ENCODE measurements around the gene OTOP2.
A peak's percentile ranks its signal among the peaks of the same experiment; 100 is the strongest.
"Not testable (repeated sequence)": the region's sequence is repeated elsewhere in the genome, so short reads cannot be mapped to it uniquely, and the experiment has no call there.

The OTOP2 gene

GRCh38 chr17:74962622-74963394 is 38.7 kb downstream of the OTOP2 start:
- H3K9me3 ChIP-seq (ENCODE audit: control insufficient read depth, insufficient read depth, low read length): no peaks in the 10 kb centered on the region
- no CpG with 5 or more reads among the region's 18 CpGs for WGBS (ENCODE audit: insufficient coverage, insufficient read length)

DNA sequence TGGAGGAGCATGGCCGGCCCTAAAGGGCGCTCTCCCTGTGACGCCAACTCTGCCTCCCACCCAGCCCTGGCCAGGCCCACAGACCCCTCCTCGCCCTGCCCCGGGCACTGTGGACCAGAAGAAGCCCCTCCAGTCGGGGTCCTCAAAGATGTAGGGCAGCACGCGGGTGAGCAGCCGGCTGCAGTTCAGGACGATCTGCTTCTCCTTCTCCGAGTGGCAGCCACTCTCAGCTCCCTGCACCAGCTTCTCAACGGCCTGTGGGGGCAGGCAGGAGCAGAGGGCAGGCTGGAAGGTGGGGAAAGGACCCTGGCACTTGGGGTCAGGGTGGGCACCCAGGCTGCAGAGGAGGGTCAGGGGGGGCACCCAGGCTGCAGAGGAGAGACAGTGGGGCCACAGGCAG is 39.6 kb downstream of the OTOP2 start:
- no CpG with 5 or more reads among the region's 12 CpGs for WGBS (ENCODE audit: insufficient coverage, insufficient read length)
- no peak overlapping the region for H3K4me3 ChIP-seq (ENCODE audit: low read length)
- no peak overlapping the region for H3K27ac ChIP-seq (ENCODE audit: low read length)
- no peaks in the 10 kb centered on the region for H3K27me3 ChIP-seq (ENCODE audit: control insufficient read depth, insufficient read depth, low read length)
- DNase-seq (ENCODE audit: low read depth, low spot score): no peak
- H3K9me3 ChIP-seq (ENCODE audit: control insufficient read depth, insufficient read depth, low read length): no peaks in the 10 kb centered on the region
- H3K36me3 ChIP-seq (ENCODE audit: control insufficient read depth, insufficient read depth, low read length): no peaks in the 10 kb centered on the region
- H3K4me1 ChIP-seq (ENCODE audit: control insufficient read depth, insufficient read depth, low read length): peaks cover 6% of the 10 kb centered on the region

More at GRCh38 chr17:74962622-74963394, 38.7 kb downstream of the OTOP2 start:
- no peak overlapping the region for H3K27ac ChIP-seq (ENCODE audit: low read length)
- no peak overlapping the region for H3K4me3 ChIP-seq (ENCODE audit: low read length)
- H3K36me3 ChIP-seq (ENCODE audit: control insufficient read depth, insufficient read depth, low read length): no peaks in the 10 kb centered on the region
- no peaks in the 10 kb centered on the region for H3K27me3 ChIP-seq (ENCODE audit: control insufficient read depth, insufficient read depth, low read length)
- no peak for DNase-seq (ENCODE audit: low read depth, low spot score)
- peaks cover 2% of the 10 kb centered on the region; the same call in 1 of the 2 replicates for H3K4me1 ChIP-seq (ENCODE audit: control insufficient read depth, insufficient read depth, low read length)

DNA sequence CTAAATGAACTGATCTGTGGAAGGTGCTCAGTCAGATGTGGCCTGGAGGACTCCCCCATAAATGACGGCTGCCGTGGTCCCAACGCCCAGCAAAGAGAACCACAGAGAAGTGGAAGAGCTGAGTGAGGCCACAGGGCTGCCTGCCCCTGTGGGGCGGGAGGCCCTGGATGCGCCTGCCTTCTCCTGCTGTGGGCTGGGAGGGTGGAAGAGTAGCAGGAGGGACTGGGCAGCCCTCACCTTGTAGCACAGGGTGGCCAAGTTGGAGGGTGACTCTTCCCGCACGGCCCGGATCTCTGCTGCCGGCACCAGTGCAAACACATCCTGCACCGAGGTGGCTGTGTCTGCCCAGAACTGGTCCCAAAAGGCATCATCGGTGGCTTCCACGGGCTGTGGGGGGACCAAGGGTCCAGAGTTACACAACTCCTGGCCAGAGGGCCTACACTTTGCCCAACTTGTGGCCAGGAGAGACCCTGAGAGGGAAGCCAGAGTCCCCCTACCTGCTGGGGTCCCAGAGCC is 40.2 kb downstream of the OTOP2 start:
- Histone ChIP-seq H3K27me3 (ENCODE audit: control insufficient read depth, insufficient read depth, low read length) (no peaks in the 10 kb centered on the region), H3K36me3 (ENCODE audit: control insufficient read depth, insufficient read depth, low read length) (no peaks in the 10 kb centered on the region), H3K4me3 (ENCODE audit: low read length) (no peak overlapping the region), H3K9me3 (ENCODE audit: control insufficient read depth, insufficient read depth, low read length) (no peaks in the 10 kb centered on the region), H3K4me1 (ENCODE audit: control insufficient read depth, insufficient read depth, low read length) (peaks cover 7% of the 10 kb centered on the region), H3K27ac (ENCODE audit: low read length) (no peak overlapping the region)
- no CpG with 5 or more reads among the region's 12 CpGs for WGBS (ENCODE audit: insufficient coverage, insufficient read length)
- no peak for DNase-seq (ENCODE audit: low read depth, low spot score)

- WGBS (ENCODE audit: insufficient coverage, insufficient read length): no CpG with 5 or more reads among the region's 14 CpGs
- Histone ChIP-seq H3K27me3 (ENCODE audit: control insufficient read depth, insufficient read depth, low read length) (no peaks in the 10 kb centered on the region), H3K4me1 (ENCODE audit: control insufficient read depth, insufficient read depth, low read length) (peaks cover 7% of the 10 kb centered on the region), H3K9me3 (ENCODE audit: control insufficient read depth, insufficient read depth, low read length) (no peaks in the 10 kb centered on the region), H3K36me3 (ENCODE audit: control insufficient read depth, insufficient read depth, low read length) (no peaks in the 10 kb centered on the region), H3K27ac (ENCODE audit: low read length) (no peak overlapping the region), H3K4me3 (ENCODE audit: low read length) (no peak overlapping the region)
- DNase-seq (ENCODE audit: low read depth, low spot score): no peak
These were observed 41.0 kb downstream of the OTOP2 start for GRCh38 chr17:74964988-74965622.

- no peak overlapping the region for H3K27ac ChIP-seq (ENCODE audit: low read length)
- H3K27me3 ChIP-seq (ENCODE audit: control insufficient read depth, insufficient read depth, low read length): peaks cover 13% of the 10 kb centered on the region
- no peak overlapping the region for H3K4me3 ChIP-seq (ENCODE audit: low read length)
- H3K9me3 ChIP-seq (ENCODE audit: control insufficient read depth, insufficient read depth, low read length): no peaks in the 10 kb centered on the region
- DNase-seq (ENCODE audit: low read depth, low spot score): no peak
- WGBS (ENCODE audit: insufficient coverage, insufficient read length): no CpG with 5 or more reads among the region's 5 CpGs
- no peaks in the 10 kb centered on the region for H3K36me3 ChIP-seq (ENCODE audit: control insufficient read depth, insufficient read depth, low read length)
- peaks cover 7% of the 10 kb centered on the region; the same call in 1 of the 2 replicates for H3K4me1 ChIP-seq (ENCODE audit: control insufficient read depth, insufficient read depth, low read length)
These were observed 44.3 kb downstream of the OTOP2 start for GRCh38 chr17:74968361-74968780.

DNA sequence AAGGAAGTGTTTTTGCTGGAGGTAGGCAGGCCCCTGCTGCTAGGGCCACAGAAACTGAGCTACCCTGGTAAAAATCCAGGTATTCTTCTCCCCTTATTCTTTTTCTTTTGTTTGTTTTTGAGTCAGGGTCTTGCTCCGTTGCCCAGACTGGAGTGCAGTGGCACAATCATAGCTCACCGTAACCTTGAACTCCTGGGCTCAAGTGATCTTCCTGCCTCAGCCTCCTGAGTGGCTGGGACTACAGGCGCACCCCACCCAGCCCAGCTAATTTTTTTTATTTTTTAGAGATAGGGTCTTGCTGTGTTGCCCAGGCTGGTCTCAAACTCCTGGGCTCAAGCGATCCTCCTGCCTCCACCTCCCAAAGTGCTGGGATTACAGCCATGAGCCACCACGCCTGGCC is 45.4 kb downstream of the OTOP2 start:
- not testable (repeated sequence) for H3K4me3 ChIP-seq (ENCODE audit: low read length); H3K9me3 ChIP-seq (ENCODE audit: control insufficient read depth, insufficient read depth, low read length); H3K36me3 ChIP-seq (ENCODE audit: control insufficient read depth, insufficient read depth, low read length); H3K27ac ChIP-seq (ENCODE audit: low read length); H3K4me1 ChIP-seq (ENCODE audit: control insufficient read depth, insufficient read depth, low read length); DNase-seq (ENCODE audit: low read depth, low spot score)
- WGBS (ENCODE audit: insufficient coverage, insufficient read length): no CpG with 5 or more reads among the region's 5 CpGs
- H3K27me3 ChIP-seq (ENCODE audit: control insufficient read depth, insufficient read depth, low read length): peaks cover 16% of the 10 kb centered on the region

- no CpG with 5 or more reads among the region's 3 CpGs for WGBS (ENCODE audit: insufficient coverage, insufficient read length)
- H3K27ac ChIP-seq (ENCODE audit: low read length): no peak overlapping the region
- H3K4me1 ChIP-seq (ENCODE audit: control insufficient read depth, insufficient read depth, low read length): peaks cover 7% of the 10 kb centered on the region; the same call in 1 of the 2 replicates
- DNase-seq (ENCODE audit: low read depth, low spot score): no peak
- no peaks in the 10 kb centered on the region for H3K9me3 ChIP-seq (ENCODE audit: control insufficient read depth, insufficient read depth, low read length)
- no peaks in the 10 kb centered on the region for H3K36me3 ChIP-seq (ENCODE audit: control insufficient read depth, insufficient read depth, low read length)
- H3K27me3 ChIP-seq (ENCODE audit: control insufficient read depth, insufficient read depth, low read length): peaks cover 17% of the 10 kb centered on the region
- no peak overlapping the region for H3K4me3 ChIP-seq (ENCODE audit: low read length)
These were observed 46.3 kb downstream of the OTOP2 start for GRCh38 chr17:74970395-74970794.

- Histone ChIP-seq H3K4me3 (ENCODE audit: low read length) (peak overlapping the region; percentile 61; the same call in 1 of the 2 replicates), H3K36me3 (ENCODE audit: control insufficient read depth, insufficient read depth, low read length) (no peaks in the 10 kb centered on the region), H3K27me3 (ENCODE audit: control insufficient read depth, insufficient read depth, low read length) (peaks cover 17% of the 10 kb centered on the region), H3K27ac (ENCODE audit: low read length) (no peak overlapping the region), H3K4me1 (ENCODE audit: control insufficient read depth, insufficient read depth, low read length) (peaks cover 7% of the 10 kb centered on the region; the same call in 1 of the 2 replicates), H3K9me3 (ENCODE audit: control insufficient read depth, insufficient read depth, low read length) (no peaks in the 10 kb centered on the region)
- no CpG with 5 or more reads among the region's 8 CpGs for WGBS (ENCODE audit: insufficient coverage, insufficient read length)
- DNase-seq (ENCODE audit: low read depth, low spot score): no peak
These were observed 47.2 kb downstream of the OTOP2 start for GRCh38 chr17:74971069-74971841.

GRCh38 chr17:74971842-74972106 is 47.7 kb downstream of the OTOP2 start:
- Histone ChIP-seq H3K4me1 (ENCODE audit: control insufficient read depth, insufficient read depth, low read length) (peaks cover 7% of the 10 kb centered on the region; the same call in 1 of the 2 replicates), H3K36me3 (ENCODE audit: control insufficient read depth, insufficient read depth, low read length) (no peaks in the 10 kb centered on the region), H3K4me3 (ENCODE audit: low read length) (peak overlapping the region; percentile 61; the same call in 1 of the 2 replicates), H3K27me3 (ENCODE audit: control insufficient read depth, insufficient read depth, low read length) (peaks cover 17% of the 10 kb centered on the region), H3K9me3 (ENCODE audit: control insufficient read depth, insufficient read depth, low read length) (no peaks in the 10 kb centered on the region), H3K27ac (ENCODE audit: low read length) (no peak overlapping the region)
- no CpG with 5 or more reads among the region's 9 CpGs for WGBS (ENCODE audit: insufficient coverage, insufficient read length)
- DNase-seq (ENCODE audit: low read depth, low spot score): no peak

Data from iPS DF 6.9 (cell line).